ENCODE data around the gene KIAA1328.

- TF ChIP-seq POLR2A (IDR thresholded peaks at IDR 0.05) (no peak), CTCF (IDR thresholded peaks at IDR 0.05) (no peak), POLR2AphosphoS5 (IDR thresholded peaks at IDR 0.05) (no peak)
These were observed 27.9 kb downstream of the KIAA1328 start for GRCh38 chr18:36856815-36857214.
